Measurements from ENCODE around the gene KLK11.

The KLK11 gene

DNA sequence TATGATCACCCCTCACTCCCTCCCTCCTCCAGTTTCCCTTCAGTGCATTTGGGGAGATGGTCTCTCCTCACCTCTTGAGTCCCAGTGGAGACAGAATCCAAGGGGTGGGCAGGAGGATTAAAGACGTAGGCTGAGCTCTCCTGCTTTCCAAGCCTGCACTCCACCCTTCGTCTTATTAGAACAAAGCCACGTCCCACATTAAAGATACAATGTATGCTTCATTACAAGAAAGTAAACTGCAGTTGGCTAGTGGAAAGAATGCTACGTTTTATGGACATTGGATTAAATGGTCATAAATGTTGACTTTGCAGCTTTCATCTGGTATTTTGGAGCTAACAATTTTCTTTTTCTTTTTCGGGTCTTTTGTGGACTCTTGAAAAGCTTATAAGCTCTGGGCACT, 1.5 kb upstream of the KLK11 start:
- DNase-seq (ENCODE audit: low spot score) = no peak

DNA sequence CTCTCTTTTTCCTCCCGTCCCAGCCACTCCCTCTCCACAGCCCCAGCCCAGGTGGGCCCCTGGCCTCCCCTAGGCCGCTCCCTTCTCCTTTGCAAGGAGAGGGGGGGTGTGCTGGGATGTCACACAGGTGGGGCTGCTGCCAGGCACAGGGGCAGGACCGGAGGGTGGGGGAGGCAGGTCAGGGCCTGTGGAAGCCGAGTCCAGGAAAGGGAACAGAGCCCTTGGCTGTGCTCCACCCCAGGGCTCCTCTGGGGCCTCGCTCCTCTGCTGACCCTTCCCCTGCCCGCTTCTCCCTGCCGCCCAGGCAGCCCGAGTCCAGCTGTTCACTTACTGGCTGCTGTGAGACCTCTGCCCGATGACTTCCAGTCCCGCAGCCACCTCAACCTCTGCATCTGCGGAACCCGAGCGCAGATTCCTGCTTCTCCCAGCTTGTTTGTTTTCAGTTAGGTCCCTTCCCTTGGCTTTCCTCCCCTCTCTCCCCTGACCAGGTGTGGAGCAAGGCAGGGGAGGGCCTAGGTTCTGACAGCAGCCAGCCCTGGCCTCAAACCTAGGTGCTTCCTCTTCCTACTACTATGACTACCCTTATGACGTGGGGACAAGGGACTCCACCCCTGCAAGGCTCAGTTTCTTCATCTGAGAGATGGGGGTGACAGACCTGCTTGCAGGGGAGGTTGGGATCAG, 850 bp upstream of the KLK11 start:
- DNase-seq (ENCODE audit: low spot score) = no peak

DNA sequence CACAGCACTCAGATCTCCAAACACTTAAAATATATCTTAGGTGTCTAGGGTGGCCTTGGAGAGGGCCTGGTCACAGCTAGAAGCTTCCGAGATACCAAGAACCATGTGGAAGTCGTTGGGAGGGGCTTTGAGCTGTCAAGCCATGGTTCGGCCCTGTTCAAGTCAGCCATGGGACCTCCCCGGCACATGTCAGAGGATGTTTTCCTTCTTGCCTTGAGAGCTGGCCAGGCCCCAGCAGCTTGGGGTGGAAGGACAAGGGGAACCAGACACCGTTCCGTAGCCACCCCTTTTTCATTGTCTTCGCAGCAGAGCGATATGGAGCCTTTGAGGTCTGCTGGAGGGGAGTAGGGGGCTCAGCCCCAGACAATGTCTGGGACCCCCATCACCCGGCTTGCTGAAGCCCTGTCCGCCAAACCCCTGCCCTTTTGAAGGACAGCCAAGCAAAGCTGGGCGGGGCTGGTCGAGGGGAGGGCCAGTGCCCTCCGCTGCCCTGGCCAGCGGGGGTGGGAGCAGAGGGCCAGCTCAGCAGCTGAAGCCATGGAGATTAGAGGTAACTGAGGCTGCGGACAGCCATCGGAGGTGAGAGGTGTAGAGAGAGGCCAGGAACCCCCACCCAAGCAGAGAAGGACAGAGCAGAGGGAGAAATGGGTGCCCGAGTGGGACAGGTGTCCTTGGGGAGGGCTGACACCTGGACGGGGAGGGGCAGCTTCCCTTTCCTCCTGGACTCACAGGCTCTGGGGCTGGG, 435 bp downstream of the KLK11 start:
- DNase-seq (ENCODE audit: low spot score) = no peak

GRCh38 chr19:51025401-51025800, 1.0 kb downstream of the KLK11 start:
- no peak for DNase-seq (ENCODE audit: low spot score)

DNA sequence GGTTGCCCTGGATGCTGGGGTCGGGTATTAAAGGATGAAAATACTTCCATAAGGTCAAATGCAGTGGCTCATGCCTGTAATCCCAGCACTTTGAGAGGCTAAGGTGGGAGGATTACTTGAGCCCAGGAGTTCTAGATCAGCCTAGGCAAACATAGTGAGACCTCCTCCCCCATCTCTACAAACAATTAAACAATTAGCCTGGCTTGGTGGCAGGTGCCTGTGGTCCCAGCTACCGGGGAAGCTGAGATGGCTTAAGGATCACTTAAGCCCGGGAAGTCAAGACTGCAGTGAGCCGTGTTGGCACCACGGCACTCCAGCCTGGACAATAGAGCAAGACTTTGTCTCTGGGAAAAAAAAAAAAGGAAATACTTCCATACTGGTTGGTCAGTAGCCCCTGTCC, 1.5 kb downstream of the KLK11 start:
- DNase-seq (ENCODE audit: low spot score) = no peak

DNA sequence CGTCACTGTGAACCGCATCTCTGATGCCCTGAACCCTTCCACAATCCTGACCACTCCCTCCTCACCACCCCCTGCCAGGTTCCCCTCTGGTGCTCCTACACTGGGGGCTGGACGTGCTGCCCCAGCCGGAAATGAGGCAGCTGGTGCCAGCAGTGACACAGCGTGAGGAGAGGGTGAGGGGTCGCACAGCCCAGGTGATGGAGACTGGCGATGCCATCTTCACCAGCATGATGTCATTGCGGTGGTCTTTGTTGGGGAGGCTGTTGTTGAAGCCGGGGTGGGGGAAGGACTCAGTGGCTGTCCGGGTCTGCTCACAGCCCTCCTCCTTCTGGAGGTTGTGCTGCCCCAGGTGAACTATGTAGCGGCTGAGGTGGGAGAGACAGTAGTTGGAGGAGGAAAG, 2.5 kb downstream of the KLK11 start:
- DNase-seq (ENCODE audit: low spot score) = no peak

GRCh38 chr19:51022526-51022925, 3.9 kb downstream of the KLK11 start:
- DNase-seq (ENCODE audit: low spot score) = no peak

DNA sequence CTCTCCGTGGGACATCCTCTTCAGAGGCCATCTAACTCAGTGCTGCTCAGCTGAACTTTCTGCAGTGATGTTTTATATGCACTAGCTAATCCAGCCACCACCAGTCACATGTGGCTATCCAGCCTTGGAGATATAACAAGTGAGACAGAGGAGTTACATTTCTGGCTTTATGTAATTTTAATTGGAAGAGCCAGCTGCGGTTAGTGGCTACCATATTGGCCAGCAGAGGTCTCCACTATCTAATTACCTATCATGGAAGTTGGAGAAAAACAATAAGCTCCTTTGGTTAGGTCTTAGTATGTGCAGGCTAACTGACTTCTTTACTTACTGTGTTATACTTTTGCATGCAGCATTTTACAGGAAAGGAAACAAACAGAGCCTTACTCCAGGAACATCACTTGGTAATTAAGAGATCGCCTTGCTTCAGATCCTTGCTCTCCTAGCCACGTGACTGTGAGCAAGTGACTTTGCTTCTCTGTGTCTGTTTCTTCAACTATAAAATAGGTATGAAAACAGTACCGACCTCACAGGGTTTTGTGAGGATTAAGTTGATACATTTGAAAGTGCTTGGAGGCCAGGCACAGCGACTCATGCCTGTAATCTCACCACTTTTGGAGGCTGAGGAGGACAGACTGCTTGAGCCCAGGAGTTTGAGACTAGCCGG, 5.3 kb downstream of the KLK11 start:
- peak; percentile 53 for DNase-seq (ENCODE audit: low spot score)

DNA sequence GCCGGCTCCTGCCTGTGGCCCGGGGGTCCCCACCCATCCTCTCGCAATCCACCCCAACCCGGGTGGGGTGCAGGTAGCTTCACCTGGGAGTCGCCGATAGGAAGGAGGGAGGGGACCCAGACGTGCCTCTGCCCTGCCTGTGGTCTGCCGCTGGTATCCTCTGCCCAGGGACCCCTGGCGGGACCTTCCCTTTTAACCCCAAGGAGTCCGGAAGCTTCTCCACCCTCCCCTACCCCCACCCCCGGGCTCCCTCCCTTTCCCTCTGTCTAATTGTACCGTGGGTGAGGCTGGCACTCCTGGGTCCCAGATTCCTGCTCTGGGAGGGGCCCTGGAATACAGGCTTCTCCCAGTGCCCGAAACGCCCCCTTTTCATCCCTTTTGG, 6.9 kb downstream of the KLK11 start, which contains the start of gene KLK10:
Gene KLK10 (minus strand): TSS at position 166 of the 382 bp plus-strand sequence. CDS start 579 bp downstream, outside the sequence.
- DNase-seq (ENCODE audit: low spot score) = no peak

DNA sequence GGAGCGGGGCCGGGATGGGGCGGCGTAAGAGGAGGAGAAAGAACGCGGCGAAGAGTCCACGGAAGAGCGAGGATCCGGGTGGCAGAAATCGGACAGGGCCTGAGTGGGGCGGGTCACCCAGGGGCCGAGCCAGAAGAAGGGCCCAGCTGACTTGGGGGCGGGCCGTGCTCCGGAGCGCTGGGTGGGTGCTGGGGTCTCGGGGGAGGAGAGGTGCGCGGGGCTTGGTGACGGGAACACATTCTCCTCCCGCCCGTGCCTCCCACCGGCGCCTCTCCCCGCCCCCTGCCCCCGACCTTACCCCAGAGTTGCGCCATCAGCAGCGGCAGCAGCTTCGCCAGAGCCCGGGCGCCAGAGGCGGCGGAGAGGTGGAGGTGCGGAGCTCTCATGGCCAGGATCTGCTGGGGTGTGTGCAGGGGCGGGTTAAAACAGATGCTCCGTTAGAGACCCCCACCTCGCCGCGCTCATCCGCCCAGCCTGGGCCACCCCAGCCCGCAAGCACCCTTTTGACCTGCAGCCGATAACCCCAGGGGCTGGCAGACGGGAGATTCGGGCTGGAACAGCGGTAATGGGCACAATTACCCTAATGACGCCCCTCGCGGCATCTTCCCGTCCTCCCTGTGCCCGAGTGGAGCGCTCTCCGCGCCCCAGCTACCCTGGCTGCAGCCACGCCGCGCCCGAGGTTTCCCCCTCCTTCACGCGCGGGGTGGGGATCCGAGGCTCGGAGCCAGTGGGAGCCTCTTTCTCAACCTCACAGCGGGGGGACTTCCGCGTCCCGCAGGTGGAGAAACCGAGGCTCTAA, 7.5 kb downstream of the KLK11 start:
- no peak for DNase-seq (ENCODE audit: low spot score)

GRCh38 chr19:51016798-51017683, 9.4 kb downstream of the KLK11 start:
- DNase-seq (ENCODE audit: low spot score) = peak; percentile 36

DNA sequence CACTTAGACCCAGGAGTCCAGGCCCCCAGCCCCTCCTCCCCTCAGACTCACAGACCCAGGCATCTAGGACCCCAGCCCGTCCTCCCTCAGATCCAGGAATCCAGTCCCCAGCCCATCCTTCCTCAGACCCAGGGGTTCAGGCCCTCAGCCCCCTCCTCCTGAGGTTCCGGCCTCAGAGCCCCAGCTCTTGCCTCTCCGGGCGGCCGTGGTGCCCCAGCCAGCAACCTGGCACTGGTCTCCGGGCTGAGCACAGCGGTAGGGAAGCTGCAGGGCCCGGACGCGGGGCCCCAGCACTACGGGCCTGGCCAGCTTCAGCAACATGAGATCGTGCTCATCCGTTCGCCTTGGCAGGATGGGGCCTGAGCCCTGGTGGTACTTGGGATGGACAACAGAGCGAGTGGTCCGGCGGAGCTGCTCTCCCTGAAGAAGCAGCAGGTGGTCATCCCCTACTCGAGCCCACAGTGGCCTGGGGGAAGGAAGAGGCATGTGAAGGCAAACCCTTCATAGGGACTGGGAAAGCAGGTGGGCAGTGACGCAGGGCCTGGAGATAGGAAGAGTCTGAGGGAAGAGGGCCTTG, 10.6 kb downstream of the KLK11 start:
- DNase-seq (ENCODE audit: low spot score) = no peak

GRCh38 chr19:51014242-51014641, 12.2 kb downstream of the KLK11 start:
- no peak for DNase-seq (ENCODE audit: low spot score)

DNA sequence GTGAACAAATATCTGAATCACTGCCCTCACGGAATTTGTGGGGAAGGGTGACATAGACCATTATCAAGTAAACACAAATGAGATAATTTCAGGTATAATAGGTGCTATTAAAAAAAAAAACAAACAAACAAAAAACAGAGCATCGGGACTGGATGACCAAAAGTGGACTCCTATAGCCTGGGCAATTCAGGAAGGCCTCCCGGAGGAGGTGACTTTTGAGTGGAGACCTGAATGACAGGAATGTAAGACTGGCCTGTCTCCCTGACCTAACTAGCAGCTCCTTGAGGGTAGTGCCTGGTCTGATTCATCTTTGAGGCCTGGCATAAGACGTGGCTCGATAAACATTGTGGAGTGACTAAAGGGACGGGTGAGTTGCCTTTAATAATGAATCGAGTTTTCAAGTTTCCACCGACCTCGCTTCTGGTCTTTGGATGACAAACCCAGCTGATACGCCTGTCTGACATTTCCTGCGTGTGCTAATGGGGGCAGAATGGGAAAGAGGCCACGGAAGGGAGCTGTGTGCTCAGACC, 13.7 kb downstream of the KLK11 start:
- DNase-seq (ENCODE audit: low spot score) = no peak

- DNase-seq (ENCODE audit: low spot score) = no peak
Measured at GRCh38 chr19:51010066-51010795, 16.2 kb downstream of the KLK11 start.

- DNase-seq (ENCODE audit: low spot score) = no peak
Measured at GRCh38 chr19:51009061-51009891, 17.1 kb downstream of the KLK11 start.

DNA sequence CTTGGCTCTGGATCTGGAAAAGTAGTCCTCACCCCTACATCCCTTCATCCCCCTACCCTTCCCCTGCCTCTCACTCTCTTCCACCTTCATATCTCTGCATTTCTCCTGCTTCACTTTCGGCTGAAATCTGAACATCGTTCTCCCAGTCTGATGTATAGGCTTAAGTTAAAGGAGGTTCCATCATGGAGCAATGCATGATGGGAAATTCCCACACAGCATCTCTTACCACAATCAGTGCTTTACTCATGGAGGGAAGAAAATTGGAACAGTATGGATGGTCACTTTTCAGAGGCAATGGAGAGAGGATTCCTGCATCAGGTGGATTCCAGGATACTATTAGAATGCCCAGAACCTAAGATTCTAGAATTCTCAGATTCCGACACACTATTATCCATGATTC, 18.9 kb downstream of the KLK11 start:
- DNase-seq (ENCODE audit: low spot score) = no peak

- no peak for DNase-seq (ENCODE audit: low spot score)
Measured at GRCh38 chr19:51006406-51006805, 20.0 kb downstream of the KLK11 start.

DNA sequence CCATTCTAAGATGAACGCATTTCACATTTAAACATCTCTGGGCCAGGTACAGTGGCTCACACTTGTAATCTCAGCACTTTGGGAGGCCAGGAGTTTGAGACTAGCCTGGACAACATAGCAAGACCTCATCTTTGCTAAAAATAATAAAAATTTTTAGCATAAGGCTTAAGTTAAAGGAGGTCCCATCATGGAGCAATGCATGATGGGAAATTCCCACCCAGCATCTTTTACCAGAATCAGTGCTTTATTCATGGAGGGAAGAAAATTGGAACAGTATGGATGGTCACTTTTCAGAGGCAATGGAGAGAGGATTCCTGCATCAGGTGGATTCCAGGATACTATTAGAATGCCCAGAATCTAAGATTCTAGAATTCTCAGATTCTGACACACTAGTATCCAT, 21.2 kb downstream of the KLK11 start:
- no peak for DNase-seq (ENCODE audit: low spot score)
